ENCODE measurements around the gene CNTNAP2.
A peak's percentile ranks its signal among the peaks of the same experiment; 100 is the strongest.

The CNTNAP2 gene

DNA sequence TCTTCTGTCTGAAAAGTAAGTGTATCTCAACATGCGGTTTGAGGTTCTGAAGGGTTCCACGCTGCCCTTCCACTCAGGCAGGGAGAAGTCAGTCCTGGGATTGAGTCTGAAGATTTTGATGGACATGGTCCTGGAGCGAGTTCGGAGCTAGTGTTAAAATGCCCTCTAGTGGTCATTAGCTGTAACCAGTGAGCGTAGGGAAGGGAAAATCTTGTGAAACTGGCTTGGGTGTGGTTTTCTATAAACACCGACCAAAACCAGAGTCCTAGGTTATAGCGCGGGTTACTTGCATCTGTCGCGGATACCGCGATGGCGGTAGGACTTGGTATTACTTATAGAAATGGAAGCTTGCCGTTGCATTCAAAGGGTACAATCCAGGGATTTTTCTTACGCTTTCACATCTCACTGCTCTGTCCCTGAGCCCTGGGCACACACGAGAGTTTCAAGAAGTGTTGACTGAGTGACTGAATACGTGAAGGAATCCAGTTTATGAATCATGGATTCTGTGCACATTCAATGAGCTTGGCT, 2125.8 kb downstream of the CNTNAP2 start:
- peak overlapping the region; percentile 33 for H3K4me2 ChIP-seq
- H3K4me3 ChIP-seq (IDR thresholded peaks at IDR 0.05; ENCODE audit: insufficient read depth, low read depth, low read length): no peak overlapping the region
- H3K9ac ChIP-seq: no peak overlapping the region

DNA sequence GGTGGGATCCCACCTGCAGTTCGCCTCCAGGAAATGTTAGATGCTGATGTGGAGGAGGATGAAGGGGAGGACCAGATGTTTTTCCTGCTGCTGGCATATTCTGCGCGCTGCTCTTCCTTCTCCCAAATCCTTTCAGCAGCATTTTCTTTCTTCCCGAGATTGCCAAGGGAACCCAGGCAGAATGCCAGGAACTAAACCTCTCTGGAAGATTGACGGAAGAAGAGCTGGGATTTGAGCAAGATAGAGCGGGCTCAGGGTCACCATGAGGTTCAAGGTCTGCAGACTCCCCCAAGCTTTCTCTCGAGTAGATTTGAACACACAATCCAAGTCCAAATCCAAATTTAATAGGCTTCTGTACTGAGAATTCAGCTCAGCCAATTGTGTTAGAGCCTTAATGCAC, 2128.8 kb downstream of the CNTNAP2 start:
- Histone ChIP-seq H2AFZ (ENCODE audit: low read depth) (no peak overlapping the region), H3K27ac (no peak overlapping the region), H3K4me1 (ENCODE audit: low read depth, poor library complexity, severe bottlenecking) (peaks cover 5% of the 10 kb centered on the region), H3K36me3 (ENCODE audit: insufficient read depth) (no peaks in the 10 kb centered on the region), H3K4me3 (IDR thresholded peaks at IDR 0.05; ENCODE audit: insufficient read depth, low read depth, low read length) (no peak overlapping the region), H4K20me1 (ENCODE audit: insufficient read depth) (no peaks in the 10 kb centered on the region), H3K9ac (no peak overlapping the region), H3K4me2 (no peak overlapping the region), H3K79me2 (ENCODE audit: insufficient read depth, low read depth) (no peaks in the 10 kb centered on the region), H3K27me3 (ENCODE audit: insufficient read depth, low read depth) (no peaks in the 10 kb centered on the region)
- TF ChIP-seq, protein P1, sequence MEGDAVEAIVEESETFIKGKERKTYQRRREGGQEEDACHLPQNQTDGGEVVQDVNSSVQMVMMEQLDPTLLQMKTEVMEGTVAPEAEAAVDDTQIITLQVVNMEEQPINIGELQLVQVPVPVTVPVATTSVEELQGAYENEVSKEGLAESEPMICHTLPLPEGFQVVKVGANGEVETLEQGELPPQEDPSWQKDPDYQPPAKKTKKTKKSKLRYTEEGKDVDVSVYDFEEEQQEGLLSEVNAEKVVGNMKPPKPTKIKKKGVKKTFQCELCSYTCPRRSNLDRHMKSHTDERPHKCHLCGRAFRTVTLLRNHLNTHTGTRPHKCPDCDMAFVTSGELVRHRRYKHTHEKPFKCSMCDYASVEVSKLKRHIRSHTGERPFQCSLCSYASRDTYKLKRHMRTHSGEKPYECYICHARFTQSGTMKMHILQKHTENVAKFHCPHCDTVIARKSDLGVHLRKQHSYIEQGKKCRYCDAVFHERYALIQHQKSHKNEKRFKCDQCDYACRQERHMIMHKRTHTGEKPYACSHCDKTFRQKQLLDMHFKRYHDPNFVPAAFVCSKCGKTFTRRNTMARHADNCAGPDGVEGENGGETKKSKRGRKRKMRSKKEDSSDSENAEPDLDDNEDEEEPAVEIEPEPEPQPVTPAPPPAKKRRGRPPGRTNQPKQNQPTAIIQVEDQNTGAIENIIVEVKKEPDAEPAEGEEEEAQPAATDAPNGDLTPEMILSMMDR (conservative IDR thresholded peaks at IDR 0.05; ENCODE audit: low read depth, low read length): no peak

More for the DNA sequence above, 2125.8 kb downstream of the CNTNAP2 start:
- H3K4me1 ChIP-seq (ENCODE audit: low read depth, poor library complexity, severe bottlenecking): peaks cover 5% of the 10 kb centered on the region
- H3K79me2 ChIP-seq (ENCODE audit: insufficient read depth, low read depth): no peaks in the 10 kb centered on the region
- no peaks in the 10 kb centered on the region for H3K36me3 ChIP-seq (ENCODE audit: insufficient read depth)
- TF ChIP-seq, protein P1 (conservative IDR thresholded peaks at IDR 0.05; ENCODE audit: low read depth, low read length): peak; percentile 98
- no peak overlapping the region for H3K27ac ChIP-seq
- H2AFZ ChIP-seq (ENCODE audit: low read depth): peak overlapping the region; percentile 36; the same call in 1 of the 2 replicates
- no peaks in the 10 kb centered on the region for H4K20me1 ChIP-seq (ENCODE audit: insufficient read depth)
- no peaks in the 10 kb centered on the region for H3K27me3 ChIP-seq (ENCODE audit: insufficient read depth, low read depth)

DNA sequence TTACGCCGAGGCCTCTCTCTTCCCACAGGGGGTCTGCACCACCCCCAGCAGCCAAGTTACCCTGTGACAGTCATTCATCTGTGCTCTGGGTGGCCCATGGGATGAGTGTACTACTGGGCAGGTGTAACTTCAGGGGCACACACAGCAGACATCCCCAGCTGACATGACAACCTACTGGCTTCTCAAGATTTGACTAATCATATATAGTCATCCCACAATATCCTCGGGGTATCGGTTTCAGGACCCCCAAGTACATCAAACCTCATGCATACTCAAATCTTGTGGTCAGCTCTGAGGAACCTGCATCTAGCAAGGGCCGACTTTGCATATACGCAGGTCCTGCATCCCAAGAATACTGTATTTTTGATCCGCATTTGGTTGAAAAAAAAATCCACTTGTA, 2137.0 kb downstream of the CNTNAP2 start:
- Histone ChIP-seq H3K4me2 (no peak overlapping the region), H3K27me3 (ENCODE audit: insufficient read depth, low read depth) (no peaks in the 10 kb centered on the region), H3K36me3 (ENCODE audit: insufficient read depth) (no peaks in the 10 kb centered on the region), H3K79me2 (ENCODE audit: insufficient read depth, low read depth) (no peaks in the 10 kb centered on the region), H2AFZ (ENCODE audit: low read depth) (no peak overlapping the region), H3K9ac (no peak overlapping the region), H3K4me3 (IDR thresholded peaks at IDR 0.05; ENCODE audit: insufficient read depth, low read depth, low read length) (no peak overlapping the region), H3K27ac (no peak overlapping the region), H4K20me1 (ENCODE audit: insufficient read depth) (no peaks in the 10 kb centered on the region), H3K4me1 (ENCODE audit: low read depth, poor library complexity, severe bottlenecking) (no peaks in the 10 kb centered on the region)
- TF ChIP-seq, protein P1 (conservative IDR thresholded peaks at IDR 0.05; ENCODE audit: low read depth, low read length): no peak

DNA sequence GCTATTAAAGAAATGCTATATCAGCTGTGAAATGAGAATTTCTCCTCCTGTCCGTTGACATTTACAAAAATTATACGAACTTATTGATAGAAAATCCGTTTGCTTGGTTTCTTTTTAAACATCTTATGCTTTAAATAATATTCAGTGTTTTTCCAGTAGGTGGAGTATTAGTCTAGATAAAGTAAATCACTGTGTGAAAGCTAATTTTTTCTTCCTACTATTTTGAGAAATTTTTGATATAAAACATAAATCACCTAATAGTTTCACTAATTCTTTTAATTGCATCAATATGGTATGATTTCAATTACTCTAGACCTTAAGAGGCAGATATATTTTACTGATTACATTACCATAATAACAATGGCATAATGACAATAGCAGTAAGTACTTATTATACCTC, 2138.7 kb downstream of the CNTNAP2 start:
- Histone ChIP-seq H3K27me3 (ENCODE audit: insufficient read depth, low read depth) (no peaks in the 10 kb centered on the region), H3K4me3 (IDR thresholded peaks at IDR 0.05; ENCODE audit: insufficient read depth, low read depth, low read length) (no peak overlapping the region), H3K4me2 (no peak overlapping the region), H3K4me1 (ENCODE audit: low read depth, poor library complexity, severe bottlenecking) (no peaks in the 10 kb centered on the region), H4K20me1 (ENCODE audit: insufficient read depth) (no peaks in the 10 kb centered on the region), H2AFZ (ENCODE audit: low read depth) (no peak overlapping the region), H3K9ac (no peak overlapping the region), H3K36me3 (ENCODE audit: insufficient read depth) (no peaks in the 10 kb centered on the region), H3K79me2 (ENCODE audit: insufficient read depth, low read depth) (no peaks in the 10 kb centered on the region), H3K27ac (no peak overlapping the region)
- TF ChIP-seq, protein P1 (conservative IDR thresholded peaks at IDR 0.05; ENCODE audit: low read depth, low read length): peak; percentile 69

Data from KMS-11 (cell line).